Measurements from ENCODE around the gene CDC42EP1.
A peak's percentile ranks its signal among the peaks of the same experiment; 100 is the strongest.

CDC42EP1 gene

GRCh38 chr22:37560608-37561211 is 430 bp downstream of the CDC42EP1 start:
- no peak for DNase-seq (ENCODE audit: low read depth in 2 of 2)

- DNase-seq (ENCODE audit: low read depth in 2 of 2): peak; percentile 52 to 63
These were observed 1.1 kb downstream of the CDC42EP1 start for GRCh38 chr22:37561212-37562048.

DNA sequence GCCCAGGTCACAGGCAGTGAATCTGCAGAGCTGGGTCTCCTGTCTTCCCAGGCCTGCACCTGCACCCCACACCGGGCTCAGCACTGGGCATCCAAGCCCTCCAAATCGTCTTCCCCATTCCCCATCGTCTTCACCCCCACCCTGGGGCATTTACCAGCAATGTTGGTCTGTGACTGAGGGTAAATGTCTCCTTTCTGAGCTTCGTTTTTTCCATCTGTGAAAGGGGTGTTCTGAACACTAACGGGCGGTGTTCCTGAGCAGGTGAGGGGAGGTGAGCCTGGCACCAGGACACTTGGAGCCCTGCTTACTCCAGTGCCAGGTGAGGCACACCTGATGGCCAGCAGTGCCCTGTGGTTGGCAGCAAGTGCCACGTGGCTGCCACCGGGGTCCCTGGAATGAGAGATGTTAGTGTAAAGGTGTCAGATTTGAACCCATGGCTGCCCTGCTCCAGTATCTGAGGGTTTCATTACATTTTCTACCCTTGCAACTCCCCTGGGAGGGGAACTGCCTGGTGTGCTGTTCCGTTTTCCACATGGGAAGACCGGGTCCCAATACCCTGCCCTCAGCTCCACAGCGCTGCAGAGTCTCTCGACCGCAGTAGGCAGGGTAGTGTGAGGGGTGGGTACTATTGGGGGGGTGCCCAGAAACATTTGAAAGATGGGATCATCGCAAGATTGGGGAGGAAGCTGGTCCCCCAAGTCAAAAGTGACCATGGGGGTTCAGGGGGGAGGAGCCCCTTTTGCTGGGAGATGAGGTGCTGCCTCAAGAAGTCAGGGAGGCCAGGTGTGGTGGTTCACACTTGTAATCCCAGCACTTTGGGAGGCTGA is 2.0 kb downstream of the CDC42EP1 start:
- no peak for DNase-seq (ENCODE audit: low read depth in 2 of 2)

GRCh38 chr22:37563153-37564081 is 3.1 kb downstream of the CDC42EP1 start:
- no peak for DNase-seq (ENCODE audit: low read depth in 2 of 2)

- no peak for DNase-seq (ENCODE audit: low read depth in 2 of 2)
These were observed 3.9 kb downstream of the CDC42EP1 start for GRCh38 chr22:37564111-37564711.

GRCh38 chr22:37565830-37566229 is 5.5 kb downstream of the CDC42EP1 start:
- no peak for DNase-seq (ENCODE audit: low read depth in 2 of 2)

DNA sequence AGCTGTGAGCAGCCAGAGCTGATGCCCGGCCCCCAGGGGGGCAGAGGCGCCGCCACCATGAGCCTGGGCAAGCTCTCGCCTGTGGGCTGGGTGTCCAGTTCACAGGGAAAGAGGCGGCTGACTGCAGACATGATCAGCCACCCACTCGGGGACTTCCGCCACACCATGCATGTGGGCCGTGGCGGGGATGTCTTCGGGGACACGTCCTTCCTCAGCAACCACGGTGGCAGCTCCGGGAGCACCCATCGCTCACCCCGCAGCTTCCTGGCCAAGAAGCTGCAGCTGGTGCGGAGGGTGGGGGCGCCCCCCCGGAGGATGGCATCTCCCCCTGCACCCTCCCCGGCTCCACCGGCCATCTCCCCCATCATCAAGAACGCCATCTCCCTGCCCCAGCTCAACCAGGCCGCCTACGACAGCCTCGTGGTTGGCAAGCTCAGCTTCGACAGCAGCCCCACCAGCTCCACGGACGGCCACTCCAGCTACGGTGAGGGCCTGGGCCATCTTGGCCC is 6.1 kb downstream of the CDC42EP1 start:
- peak in 1 of 2 donors; percentile 31 for DNase-seq (ENCODE audit: low read depth in 2 of 2)

GRCh38 chr22:37566903-37567798 is 6.9 kb downstream of the CDC42EP1 start:
- peak; percentile 69 to 71 for DNase-seq (ENCODE audit: low read depth in 2 of 2)

GRCh38 chr22:37568012-37568411 is 7.7 kb downstream of the CDC42EP1 start:
- DNase-seq (ENCODE audit: low read depth in 2 of 2): no peak

DNA sequence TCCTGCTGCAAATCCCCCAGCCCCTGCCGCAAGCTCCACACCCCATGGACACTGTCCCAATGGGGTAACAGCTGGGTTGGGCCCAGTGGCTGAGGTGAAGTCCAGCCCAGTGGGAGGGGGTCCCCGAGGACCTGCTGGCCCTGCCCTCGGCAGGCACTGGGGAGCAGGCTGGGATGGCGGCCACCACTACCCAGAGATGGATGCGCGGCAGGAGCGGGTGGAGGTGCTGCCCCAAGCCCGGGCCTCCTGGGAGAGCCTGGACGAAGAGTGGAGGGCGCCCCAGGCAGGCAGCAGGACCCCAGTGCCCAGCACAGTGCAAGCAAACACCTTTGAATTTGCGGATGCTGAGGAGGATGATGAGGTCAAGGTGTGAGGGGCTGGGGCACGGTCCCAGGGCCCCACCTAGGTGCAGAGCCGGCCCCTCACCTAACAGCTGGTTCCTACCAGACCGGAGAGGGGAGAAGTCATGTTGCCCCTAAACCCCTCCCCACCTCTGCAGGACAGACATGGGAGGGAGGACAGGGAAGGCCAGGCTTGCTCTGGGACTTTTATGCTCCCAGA is 8.2 kb downstream of the CDC42EP1 start:
- no peak for DNase-seq (ENCODE audit: low read depth in 2 of 2)

GRCh38 chr22:37569009-37569920 is 9.0 kb downstream of the CDC42EP1 start:
- no peak for DNase-seq (ENCODE audit: low read depth in 2 of 2)

DNA sequence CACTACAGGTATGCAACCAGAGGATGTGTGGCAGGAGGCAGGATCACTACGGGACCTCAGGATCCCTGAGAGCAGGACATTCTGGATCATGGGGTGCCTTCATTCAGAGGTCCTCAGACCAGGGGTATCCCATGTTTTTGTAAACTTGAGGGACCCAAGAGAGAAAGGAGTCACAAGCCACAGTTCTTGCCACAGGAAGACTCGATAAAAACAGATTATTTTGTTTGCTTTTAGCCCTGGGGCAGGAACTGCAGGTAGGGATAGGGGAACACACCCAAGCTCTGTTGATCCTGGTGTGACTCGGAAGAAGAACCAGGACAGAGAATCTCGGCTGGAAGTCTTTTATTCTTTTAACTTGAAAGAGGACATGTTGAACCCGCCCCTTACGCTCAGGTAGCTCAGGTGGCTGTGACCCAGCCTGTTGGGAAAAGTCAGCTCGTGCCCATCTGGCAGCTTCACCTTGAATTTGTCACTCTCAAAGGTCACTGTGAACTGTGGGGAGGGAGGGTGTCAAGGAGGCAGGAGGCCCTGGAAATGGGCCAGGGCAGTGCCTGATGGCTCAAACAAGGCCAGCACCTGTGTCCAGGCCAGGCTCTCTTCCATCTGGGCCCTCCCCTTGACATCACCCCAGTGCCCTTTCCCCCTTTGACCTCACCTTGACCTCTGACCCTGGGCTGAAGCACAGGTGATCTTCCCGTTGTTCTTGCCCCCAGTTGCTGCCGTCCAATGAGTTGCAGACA is 9.8 kb downstream of the CDC42EP1 start:
- DNase-seq (ENCODE audit: low read depth in 2 of 2): no peak

DNA sequence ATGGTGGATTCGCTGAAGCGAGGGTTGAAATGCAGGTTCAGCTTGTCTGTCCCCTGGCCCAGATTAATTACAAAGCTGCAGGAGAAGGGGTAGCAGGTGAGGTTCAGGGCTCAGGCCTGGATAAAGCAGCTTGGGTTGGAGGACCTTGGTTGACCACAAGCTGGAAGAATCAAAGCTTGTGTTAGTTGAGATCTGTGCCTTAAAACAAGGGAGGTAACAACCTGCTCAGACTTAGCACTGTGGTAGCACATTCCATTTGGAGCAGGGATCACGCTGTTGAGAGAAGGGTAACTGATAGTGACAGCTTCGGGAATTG is 10.3 kb downstream of the CDC42EP1 start:
- no peak for DNase-seq (ENCODE audit: low read depth in 2 of 2)

DNA sequence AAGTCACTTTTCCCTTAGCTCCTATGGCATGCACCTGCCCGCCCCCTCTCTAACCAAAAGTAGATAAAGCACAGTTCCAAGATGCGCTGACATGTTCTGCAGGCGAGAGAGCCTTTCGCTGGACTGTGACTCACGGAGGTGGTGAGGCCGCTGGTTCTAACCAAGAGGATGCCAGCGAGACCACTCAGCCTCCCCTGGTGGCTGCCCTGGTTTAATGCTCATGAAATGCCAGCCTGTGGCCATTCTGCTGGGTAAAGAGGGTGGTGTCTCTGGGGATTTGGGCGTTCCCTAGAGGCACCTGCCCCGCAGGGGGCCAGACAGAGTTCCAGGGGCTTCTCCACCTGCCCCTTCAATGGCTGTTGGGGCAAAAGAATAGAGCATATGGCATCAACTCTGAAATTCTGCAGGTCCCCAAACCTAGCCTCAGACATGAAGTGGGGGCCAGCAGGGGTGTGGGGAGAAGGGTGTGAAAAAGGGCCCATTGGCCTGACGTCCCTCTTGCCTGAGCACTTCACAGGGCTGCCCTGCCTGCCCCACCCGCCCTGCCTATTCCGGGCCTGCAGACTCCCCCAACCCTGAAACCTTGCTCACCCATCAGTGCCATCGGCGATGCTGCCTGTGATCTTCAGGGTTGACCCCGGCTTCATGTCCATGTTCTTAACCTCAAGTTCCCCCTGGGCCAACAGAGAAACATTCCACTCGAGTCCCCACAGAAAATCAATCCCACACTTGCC is 11.1 kb downstream of the CDC42EP1 start:
- DNase-seq (ENCODE audit: low read depth in 2 of 2): no peak

- DNase-seq (ENCODE audit: low read depth in 2 of 2): no peak
These were observed 11.7 kb downstream of the CDC42EP1 start for GRCh38 chr22:37571992-37572373.

GRCh38 chr22:37575490-37576003 is 15.3 kb downstream of the CDC42EP1 start:
- no peak for DNase-seq (ENCODE audit: low read depth in 2 of 2)

GRCh38 chr22:37578002-37578401 is 17.7 kb downstream of the CDC42EP1 start:
- DNase-seq (ENCODE audit: low read depth in 2 of 2): no peak

Measured in stimulated activated CD8-positive, alpha-beta memory T cell treated with anti-CD3 and anti-CD28 coated beads, Interleukin-15, amount 100 ng/mL, for 4 hours (primary cell).